Measurements from ENCODE around the gene SYT11.
"Not testable (repeated sequence)": the region's sequence is repeated elsewhere in the genome, so short reads cannot be mapped to it uniquely, and the experiment has no call there.

Gene SYT11

DNA sequence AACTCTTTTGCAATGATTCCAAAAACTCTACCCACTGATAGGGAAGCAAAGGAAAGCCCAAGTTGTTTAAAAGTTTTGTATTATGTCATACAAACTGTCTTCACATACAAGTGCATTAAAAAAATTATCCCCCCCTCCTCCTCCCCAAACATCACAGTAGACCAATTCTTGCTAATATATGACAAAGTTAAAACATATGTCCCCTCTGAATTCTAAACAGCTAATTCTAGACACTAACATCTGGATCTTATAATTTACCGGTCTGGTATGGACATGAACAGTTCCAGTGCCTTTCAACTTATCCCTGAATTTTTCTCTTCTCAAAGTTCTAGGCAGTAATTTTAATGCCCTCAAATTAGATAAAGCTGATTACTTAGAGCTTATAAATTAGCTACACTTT lies 38.4 kb downstream of the SYT11 start:
- no peak for DNase-seq (ENCODE audit: low spot score)

DNA sequence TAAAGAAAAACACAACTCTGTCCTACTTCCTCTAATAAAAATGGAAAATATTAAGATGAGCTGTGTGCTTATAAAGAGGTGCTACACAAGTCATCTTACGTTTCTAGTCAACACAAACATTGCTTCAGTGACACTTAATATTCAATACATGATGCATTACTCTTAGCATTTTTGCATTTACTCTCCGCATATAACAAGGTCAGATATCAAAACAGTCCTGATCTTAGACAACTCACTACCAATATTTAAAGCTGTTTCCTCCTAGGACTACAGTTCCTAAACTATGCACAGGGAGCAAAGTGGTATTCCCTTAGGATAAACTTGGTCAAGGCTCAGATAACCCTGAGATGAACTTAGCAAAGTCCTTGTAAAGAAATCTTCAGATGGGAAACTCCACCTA lies 39.5 kb downstream of the SYT11 start:
- no peak for DNase-seq (ENCODE audit: low spot score)

DNA sequence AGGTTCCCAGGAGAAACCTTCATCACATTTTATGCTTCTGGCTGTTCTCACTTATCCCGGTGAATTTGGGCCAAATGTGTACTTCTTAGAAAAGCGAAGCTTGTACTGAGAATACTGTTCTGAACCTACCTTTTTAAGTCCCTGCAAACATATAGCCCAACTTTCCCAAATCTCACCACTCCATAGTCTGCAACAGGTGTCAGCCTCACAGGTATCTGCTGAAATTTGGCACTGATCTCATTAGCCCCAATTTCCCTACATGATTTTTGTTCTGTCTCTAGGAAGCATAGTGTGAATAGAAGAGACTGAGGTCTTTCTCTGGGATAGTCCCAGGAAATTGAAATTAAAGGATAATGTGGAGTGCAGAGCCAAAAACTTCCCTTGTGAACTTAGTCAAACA lies 40.3 kb downstream of the SYT11 start:
- no peak for DNase-seq (ENCODE audit: low spot score)

DNA sequence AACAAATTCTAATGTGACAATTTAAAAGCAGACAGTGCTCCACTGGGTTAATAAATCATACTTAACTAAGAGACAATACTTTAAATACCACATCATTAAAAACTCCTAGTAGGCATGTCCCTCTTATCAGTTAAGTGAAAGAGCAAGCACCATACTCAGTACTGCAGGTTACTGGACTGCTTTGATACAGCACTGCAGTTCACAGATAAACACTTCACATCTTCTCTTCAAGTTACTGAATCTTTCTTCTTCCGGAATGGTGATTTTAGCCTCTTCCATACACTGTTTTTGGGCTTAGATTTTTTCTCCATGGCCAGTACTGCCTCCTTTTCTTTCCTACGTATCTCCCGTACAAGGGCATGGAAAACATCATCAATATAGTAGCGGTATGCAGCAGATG lies 40.8 kb downstream of the SYT11 start:
- DNase-seq (ENCODE audit: low spot score), result no peak

DNA sequence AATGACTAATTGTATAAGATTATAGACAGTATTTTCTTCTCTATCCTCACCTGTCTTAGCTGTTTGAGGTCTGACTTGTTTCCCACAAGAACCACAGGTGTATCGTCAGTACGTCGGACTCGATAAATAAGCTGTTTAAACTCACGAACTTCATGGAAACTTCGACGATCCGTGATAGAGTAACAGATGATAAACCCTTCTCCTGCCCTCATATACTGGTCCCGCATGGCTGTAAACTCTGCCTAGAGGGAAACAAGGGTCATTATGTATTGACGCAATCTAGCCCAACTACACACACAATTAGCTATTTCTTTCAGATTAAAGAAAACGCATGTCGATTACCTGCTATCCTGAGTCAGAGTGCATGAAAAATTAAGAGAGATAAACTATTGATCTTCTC lies 44.9 kb downstream of the SYT11 start:
- DNase-seq (ENCODE audit: low spot score), result no peak

DNA sequence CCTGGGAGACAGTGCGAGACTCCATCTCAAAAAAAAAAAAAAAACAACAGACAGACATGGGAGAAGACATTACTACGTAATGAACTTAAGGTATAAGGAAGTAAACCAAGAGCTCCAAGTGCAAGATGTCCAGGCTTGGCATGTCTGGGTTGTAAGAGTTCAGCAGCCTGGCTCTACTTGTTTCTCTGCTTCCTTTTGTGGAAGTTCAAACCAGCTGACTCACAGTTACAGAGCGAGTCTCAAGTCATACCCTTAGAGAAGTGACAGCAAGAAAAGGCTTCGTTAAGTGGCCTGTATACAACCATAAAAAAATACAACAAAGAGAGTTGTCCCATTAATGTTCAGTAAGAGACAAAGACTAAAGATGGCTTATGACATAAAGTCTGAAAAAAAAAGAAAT lies 50.5 kb downstream of the SYT11 start:
- DNase-seq (ENCODE audit: low spot score), result no peak

DNA sequence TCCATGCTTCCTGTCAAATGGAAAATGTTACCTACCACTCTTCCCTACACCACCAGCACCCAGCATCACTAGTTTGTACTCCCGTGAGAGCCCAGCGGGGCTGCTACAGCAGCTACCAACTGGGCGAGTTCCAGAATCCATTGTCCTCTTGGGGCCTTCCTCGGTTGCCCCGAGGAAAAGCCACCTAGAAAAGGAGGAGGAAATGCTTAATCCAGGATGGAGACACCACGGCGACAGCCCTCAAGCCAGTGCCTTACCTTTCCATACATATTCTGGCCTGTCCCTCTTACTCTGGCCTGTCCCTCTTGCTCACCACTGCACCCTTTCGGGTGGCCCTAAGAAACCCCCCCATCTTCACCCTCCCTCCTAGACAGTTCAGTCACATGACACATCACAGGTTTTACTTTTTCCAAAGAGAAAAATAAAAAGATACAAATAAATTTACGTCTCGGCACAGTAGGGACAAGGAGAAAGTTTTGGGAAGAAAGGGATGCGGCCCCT lies 51.3 kb downstream of the SYT11 start:
- DNase-seq (ENCODE audit: low spot score), result no peak

DNA sequence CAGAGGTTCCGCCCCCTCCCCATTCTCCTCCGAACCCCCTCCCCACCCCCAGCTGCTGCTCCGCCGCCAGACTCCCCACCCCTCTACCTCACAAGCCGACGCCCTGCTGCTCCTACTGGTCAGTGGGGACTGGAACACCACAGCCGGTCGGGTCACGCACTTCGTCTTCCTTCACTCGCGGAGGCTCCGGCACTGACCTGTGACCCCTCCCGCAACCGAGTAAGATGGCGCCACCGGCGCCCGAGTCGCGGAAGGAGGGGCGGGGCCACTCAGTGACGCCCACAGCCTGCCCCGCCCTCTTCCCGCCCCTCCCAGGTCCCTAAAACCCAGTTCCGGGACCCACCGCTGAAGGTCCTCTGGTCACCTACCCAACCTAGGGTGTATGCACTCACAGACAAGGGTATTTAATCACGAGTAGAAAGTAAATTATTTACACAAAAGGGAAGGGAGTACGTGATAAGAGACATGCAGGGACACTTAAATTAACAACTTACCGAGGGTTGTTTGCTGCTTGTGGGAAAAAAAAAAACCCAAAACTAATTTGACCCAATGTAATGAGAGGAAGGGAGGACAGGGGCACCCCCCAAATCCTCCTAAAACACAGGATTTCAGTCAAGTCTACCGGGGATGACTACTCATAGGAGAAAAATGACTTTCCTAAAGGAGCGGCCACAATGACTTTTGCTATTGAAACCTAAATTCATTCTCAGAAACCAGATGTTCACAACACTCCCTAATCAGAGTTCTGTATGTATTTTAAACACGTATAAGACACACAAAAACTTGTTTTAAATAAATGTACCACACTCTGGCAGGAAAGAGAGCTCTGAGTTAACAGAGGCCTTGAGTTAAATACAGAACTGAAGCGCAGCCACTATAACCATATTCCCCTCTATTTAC lies 52.0 kb downstream of the SYT11 start, which contains the start of gene RIT1:
RIT1 (minus strand) TSS at position 194 of the 900 bp plus-strand sequence. CDS start 588 bp downstream, outside the sequence.
- peak; percentile 87 for DNase-seq (ENCODE audit: low spot score)

DNA sequence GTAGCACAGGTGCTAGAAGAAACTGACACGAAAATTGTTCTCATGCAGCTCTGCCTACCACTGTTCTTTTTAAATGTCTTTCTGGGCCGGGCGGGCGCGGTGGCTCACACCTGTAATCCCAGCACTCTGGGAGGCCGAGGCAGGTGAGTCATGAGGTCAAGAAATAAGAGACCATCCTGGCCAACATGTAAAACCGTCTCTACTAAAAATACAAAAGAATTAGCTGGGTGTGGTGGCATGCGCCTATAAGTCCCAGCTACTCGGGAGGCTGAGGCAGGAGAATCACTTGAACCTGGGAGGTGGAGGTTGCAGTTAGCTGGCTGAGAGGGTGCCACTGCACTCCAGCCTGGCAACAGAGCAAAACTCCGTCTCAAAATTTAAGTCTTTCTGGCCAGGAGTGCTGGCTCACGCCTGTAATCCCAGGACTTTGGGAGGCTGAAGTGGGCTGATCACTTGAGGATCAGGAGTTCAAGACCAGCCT lies 52.7 kb downstream of the SYT11 start:
- no peak for DNase-seq (ENCODE audit: low spot score)

DNA sequence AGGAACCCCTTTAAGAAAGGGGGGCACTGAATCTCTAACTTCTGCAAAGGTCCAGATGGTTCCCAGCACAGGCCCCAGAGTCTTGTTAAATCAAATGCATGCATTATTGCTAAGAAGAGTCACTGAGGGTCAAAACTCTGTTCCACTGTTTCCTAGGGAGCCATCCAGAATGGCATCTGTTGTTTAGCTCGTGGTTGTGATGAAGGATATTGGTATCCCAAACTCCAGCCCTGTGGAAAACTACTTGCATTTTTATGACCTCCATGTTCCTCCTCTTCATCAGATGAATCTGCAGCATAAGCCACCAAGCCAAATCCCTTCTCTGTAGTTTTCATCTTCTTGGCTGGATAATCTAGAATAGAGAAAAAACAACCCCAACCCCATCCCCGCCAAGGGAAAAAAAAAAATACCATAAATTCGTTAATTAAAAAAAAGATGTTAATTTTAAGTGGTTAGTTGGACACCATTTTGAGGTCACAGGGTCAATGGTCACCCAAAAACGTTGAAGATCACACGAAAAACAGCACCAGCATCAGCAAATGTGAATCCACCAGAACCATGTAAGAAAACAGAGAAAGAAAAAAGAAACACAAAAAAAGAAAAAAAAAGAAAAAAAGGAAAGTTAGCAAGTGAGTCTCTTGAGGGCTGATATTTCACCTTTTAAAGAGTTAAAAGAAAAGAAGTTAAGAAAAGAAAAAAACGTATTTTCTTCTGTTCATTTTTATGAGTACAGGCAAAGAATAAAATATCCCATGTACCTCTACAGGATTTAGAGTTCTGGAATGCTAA lies 54.8 kb downstream of the SYT11 start:
- DNase-seq (ENCODE audit: low spot score), result no peak

DNA sequence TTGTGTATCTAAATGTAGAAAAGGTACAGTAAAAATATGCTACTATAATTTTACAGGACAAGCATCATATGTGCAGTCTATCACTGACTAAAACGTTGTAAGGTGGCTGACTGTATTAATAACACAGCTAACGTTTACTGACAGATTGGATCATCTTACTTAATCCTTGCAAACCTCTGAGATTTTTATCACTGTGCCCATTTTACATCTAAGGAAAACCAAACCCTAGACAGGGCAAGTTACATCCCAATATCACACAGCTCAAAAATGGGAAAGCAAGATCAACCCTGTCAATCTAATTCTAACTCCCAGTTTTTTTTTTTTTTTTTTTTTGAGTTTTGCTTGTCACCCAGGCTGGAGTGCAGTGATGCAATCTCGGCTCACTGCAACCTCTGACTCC lies 59.3 kb downstream of the SYT11 start:
- no peak for DNase-seq (ENCODE audit: low spot score)

DNA sequence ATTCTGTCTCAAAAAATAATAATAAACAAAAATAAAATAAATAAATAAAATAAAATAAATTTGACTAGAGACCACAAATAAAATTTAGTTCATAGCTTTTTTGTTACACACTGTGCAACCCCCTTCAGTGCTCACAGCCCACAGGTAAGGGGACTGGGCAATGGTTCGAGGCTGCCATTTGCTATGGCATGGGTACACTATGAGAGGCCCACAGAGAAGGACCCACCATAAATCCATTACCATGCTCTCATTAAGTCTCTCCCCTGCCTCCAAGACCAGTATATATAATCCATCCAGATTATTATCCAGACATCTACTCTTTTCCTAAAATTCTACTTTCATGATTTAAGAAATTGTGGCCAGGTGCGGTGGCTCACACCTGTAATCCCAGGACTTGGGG lies 60.4 kb downstream of the SYT11 start:
- no peak for DNase-seq (ENCODE audit: low spot score)

DNA sequence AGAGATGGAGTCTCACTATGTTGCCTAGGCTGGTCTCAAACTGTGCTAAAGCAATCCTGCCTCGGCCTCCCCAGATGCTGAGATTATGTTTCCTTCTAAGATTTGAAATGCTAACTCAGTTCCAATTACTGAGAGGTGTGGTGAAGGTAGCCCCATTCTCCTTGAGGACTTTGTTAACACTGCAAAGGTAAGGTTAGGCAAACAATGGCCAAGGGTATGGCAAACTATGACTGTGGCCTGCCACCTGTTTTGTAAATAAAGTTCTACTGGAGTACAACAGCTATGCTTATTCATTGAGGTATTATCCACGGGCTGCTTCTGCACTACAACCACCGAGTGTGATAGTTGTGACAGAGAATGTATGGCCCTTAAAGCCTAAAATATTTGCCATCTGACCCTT lies 61.4 kb downstream of the SYT11 start:
- DNase-seq (ENCODE audit: low spot score), result no peak

DNA sequence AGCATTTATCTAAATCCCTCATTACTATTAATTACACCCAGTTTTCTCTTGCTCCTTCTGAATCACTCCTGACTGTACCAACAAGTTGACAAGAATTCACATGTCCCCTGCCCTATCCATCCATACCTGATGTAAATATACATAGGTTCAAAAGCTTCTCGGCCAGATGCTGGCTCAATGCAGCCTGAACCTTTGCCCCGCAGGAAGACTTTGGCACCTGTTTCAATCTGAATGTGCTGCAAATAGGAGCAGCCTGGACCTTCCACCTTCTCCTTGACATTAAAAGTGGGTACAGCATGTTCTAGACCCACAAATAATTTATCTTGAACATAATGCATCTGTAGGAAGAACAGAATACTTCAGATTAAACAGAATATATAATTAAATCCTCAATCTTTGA lies 66.1 kb downstream of the SYT11 start:
- no peak for DNase-seq (ENCODE audit: low spot score)

DNA sequence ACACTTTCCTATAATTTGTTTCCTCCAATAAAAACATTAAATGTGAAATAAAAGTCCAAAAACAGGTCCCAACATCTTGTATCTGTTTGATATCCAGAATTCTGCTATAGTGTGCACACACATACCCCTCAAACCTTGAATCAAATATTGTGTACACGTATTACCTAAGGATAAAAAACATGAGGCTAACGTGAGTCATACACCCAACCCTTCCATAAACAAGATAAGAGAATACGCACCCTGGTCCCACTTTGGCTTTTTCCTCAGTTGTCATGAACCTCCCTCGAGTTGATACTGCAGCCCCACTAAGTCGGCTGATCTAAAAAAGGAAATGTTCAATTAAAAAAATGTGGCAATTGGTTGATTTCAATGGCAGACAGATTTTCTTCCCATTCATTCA lies 69.7 kb downstream of the SYT11 start:
- no peak for DNase-seq (ENCODE audit: low spot score)

DNA sequence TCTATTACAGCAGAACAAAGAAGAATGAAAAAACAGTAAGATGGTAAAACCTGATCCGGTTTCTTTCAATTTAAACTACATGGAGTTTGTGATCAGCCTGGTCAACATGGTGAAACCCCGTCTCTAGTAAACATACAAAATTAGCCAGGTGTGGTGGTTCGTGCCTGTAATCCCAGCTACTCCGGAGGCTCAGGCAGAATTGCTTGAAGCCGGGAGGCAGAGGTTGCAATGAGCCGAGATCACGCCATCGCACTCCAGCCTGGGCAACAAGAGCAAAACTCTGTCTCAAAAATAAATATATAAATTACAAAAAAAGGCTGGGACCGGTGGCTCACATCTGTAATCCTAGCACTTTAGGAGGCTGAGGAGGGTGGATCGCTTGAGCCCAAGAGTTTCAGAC lies 71.4 kb downstream of the SYT11 start:
- DNase-seq (ENCODE audit: low spot score), result not testable (repeated sequence)

DNA sequence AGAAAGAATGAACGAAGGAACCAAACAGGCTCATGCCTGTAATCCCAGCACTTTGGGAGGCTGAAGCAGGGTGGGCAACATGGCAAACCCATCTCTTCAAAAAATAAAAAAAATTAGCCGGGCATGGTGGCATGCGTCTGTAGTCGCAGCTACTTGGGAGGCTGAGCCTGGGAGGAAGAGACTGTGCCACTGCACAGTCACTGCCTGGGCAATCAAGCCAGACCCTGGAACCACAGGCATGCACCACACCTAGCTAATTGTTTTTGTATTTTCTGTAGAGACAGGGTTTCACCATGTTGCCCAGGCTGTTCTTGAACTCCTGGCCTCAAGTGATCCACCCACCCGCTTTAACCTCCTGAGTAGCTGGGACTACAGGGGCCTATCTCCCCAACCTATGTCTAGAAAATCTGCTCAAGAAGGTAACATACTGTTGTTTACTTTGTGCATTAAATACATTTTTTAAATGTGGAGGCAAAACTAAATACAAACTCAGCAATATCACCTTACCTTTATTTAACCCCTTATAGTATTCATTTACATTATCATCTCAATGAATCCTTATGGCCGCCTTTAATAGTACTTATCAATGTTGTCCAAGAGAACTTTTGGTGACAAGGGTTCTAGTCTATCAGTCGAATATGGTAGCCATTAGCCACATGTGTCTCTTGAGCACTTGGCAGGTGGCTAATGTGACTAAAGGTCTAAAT lies 72.1 kb downstream of the SYT11 start:
- no peak for DNase-seq (ENCODE audit: low spot score)

DNA sequence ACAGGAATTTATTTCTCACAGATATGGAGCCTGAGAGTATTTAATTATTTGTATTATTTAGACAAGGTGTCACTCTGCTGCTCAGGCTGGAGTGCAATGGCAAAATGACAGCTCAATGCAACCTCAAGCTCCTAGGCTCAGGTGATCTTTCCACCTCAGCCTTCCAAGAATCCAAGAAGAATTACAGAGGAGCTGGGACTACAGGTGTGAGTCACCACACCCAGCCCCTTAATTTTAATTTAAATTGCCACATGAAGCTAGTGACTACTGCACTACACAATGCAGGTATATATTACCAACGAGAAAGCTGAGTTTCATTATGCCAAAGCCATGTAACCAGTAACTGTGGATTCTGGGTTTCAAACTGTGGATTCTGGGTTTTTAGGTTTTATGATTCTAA lies 72.7 kb downstream of the SYT11 start:
- DNase-seq (ENCODE audit: low spot score), result no peak

DNA sequence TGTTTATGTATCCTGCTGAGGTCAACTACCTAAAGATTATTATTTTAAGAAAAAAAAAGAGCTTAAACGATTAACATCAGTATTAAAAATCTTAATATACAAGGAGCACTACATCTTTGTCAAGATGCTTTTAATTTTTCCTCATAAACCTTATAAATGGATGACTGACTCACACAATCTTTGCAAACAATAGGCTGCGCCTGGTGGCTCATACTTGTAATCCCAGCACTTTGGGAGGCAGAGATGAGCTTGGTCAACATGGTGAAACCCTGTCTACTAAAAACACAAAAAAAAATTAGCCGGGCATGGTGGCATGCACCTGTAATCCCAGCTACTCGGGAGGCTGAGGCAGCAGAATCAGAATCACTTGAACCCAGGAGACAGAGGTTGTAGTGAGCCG lies 73.1 kb downstream of the SYT11 start:
- DNase-seq (ENCODE audit: low spot score), result no peak

DNA sequence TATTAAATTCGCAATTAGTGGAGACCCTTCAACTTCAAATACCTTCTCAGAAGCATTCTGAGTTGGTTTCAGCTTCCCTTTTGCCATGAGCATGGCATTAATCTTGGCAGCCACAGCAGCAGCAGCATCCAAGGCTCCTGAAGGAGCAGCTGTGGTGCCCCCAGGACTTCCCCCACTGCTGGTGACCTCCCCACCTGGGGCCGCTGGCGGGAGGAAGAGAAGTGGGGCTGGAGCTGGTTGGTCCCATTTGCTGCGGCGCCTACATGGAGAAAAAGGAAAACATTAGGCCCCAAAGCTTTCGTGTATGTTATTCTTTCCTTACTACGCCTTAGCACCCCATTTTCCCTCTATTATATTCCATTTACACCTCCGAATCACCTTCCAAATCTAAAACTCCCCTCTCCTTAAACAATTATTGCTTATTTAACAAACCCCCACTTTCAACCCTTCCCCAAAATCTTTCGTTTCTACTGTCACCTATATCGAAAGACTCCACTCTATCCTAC lies 74.3 kb downstream of the SYT11 start:
- no peak for DNase-seq (ENCODE audit: low spot score)

DNA sequence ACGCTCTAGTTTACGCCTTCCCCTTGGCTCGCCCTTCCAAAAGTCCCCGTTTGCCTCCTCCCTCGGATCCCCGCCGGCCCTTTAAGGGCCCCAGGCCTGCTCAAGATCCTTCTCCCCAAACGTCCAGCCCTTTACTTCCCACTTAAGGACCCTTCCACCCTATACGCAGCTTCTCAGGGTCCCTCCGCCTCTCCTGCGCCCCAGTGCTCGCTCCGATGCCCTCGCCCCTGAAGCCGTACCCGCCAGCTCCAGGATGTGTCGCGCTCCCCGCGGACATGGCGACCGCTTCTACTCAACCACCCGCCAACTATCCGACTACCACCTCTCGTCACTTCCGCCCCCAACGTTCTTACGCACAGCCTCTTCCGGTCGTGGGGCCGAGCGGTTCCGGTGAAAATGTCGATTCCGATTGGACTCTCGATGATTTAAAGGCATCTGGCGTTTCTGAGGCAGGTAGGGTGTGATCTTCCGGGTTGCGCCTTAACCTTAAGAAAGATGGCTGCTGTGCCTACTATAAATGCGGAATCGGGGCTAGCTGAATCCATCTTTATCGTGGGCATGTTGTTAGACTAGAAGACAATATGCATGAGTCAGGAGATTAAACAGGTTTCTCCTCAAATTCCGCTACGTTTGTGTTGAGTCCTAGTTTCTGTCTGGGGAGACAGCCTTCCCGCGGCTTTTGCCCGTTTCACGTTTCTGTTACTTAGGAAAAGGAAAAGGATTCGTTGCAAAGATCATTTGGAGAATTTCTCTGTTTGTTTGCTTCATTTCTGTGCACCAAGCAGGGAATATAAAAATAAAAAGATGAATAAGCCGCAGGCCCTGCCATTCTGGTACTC lies 74.9 kb downstream of the SYT11 start, which contains the start of gene KHDC4:
KHDC4 (minus strand) TSS at position 317 of the 839 bp plus-strand sequence; CDS start at position 277, 40 bp downstream.
- peak; percentile 98 for DNase-seq (ENCODE audit: low spot score)
